Cardiac fibroblast (primary cell): Measurements from ENCODE around the gene BCL2L12.

Source experiments
- DNase-seq, 2 donors: peaks; one replicate each; pipeline versions ENCODE4 v3.0.0 to v3.0.0-alpha.2; 2010; ENCODE audit warnings: low read depth in 2 of 2
- H3K4me3 ChIP-seq, 2 donors: replicated peaks in 1 of 2; 1 replicate in 1 of 2; 2 replicates in 1 of 2; pipeline ENCODE4 v1.5.1; 2011; ENCODE audit warnings: low read depth in 2 of 2, low read length in 2 of 2, mild to moderate bottlenecking in 2 of 2, moderate library complexity in 1 of 2
- TF ChIP-seq, protein P1 (sequence below): IDR thresholded peaks from one replicate; pipeline ENCODE4 v1.5.1; 2011; ENCODE audit warnings: low read depth, mild to moderate bottlenecking, low read length, inconsistent platforms

BCL2L12 gene

DNA sequence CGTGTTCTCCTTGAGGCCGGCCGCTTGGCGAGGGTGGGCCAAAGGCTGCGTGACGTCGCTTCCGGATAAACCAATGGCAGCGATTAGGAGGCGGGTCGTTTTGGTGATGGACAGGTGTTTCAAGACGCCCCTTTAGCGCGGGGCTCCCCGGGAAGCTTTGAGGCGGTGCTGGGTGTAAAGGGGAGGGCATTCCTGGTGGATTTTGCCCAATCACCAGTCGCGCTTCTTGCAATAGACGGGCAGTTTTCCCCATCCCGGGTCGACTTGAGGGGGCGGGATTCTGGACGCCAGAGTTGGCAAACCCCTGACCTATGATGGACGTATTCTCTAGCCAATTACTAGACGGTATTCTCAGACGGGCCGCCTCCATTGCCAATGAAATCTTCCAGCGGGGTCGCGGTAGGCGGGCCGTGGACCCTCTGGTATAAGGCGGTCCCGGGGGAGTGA lies 11.1 kb downstream of the BCL2L12 start:
- DNase-seq: peak; percentile 100
- TF ChIP-seq, protein P1, sequence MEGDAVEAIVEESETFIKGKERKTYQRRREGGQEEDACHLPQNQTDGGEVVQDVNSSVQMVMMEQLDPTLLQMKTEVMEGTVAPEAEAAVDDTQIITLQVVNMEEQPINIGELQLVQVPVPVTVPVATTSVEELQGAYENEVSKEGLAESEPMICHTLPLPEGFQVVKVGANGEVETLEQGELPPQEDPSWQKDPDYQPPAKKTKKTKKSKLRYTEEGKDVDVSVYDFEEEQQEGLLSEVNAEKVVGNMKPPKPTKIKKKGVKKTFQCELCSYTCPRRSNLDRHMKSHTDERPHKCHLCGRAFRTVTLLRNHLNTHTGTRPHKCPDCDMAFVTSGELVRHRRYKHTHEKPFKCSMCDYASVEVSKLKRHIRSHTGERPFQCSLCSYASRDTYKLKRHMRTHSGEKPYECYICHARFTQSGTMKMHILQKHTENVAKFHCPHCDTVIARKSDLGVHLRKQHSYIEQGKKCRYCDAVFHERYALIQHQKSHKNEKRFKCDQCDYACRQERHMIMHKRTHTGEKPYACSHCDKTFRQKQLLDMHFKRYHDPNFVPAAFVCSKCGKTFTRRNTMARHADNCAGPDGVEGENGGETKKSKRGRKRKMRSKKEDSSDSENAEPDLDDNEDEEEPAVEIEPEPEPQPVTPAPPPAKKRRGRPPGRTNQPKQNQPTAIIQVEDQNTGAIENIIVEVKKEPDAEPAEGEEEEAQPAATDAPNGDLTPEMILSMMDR: no peak
- peak overlapping the region; percentile 100 for H3K4me3 ChIP-seq

DNA sequence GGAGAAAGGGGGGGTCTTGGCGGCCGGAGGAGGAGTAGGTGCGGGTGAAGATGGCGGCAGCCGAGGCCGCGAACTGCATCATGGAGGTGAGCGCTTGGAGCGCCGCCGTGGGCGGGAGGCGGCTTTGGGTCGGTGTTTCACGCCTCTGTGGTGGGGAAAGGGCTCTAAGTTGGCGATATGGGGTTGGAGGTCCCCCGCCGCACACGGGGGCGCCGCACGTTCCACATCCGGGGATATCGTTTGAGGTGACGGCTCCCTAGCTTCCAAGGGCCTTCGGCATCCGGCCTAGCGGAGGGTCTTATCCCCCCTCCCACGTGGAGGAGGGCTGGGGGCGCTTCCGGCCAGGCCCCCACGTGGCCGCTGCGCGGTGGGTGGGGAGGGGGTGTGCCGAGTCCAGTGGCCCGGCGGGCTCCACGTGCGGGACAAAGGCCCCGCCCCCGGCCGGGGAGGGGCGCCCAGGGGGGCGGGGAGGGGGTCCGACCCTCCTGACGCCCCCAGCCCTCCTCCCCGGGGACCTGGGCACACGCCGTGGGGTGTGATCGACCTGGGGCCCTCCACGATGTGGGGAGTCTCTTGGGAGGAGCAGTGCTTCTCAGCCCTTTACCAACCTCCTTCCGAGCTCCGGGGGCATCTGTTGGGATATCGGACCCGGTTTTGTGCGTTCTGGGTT lies 11.6 kb downstream of the BCL2L12 start, which contains the start of gene PRMT1:
Gene PRMT1, plus strand, starts transcription at position 41 of the 670 bp plus-strand sequence. Its CDS starts 10 bp downstream, at position 51.
- no peak for DNase-seq
- TF ChIP-seq, protein P1: no peak
- H3K4me3 ChIP-seq: peak within 1 kb of the TSS; percentile 100

DNA sequence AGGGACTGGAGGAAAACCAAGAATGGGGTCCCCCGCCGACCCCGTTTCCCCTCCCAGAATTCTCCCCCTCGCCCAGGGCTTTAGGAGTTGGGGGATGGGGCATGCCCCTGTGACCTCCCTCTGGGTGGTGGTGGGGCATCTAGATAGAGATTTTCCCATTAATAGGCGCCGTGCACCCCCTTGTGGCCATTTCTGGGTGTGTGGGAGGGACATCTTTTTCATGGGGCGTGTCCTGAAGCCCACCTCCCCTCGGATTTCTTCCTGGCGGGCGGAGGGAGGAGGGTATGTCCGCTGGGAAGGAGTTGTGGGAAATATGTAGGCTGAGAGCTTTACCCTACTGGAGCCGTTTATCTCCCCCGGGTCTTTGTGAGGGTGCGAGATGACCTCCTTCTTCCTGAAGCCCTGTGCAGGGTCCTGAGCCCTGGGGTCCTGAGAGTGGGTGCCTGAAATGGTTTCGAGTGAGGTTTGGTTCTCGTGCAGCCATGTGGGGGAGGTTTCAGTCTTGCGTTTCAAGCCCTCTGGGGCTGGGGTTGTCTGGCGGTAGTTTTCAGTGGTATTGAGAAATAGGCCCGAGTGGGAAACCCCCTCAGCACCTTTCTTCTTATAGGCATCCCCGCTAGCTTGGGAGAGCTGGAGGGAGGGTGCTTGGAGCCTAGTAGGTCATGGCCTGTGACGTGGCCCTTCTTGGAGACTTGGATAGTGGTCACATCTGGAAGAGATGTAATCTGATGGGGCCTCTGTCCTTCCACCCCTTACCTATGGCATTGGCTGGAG lies 12.4 kb downstream of the BCL2L12 start:
- H3K4me3 ChIP-seq: peak overlapping the region; percentile 100
- TF ChIP-seq, protein P1: peak; percentile 58
- peak; percentile 57 to 77 for DNase-seq

DNA sequence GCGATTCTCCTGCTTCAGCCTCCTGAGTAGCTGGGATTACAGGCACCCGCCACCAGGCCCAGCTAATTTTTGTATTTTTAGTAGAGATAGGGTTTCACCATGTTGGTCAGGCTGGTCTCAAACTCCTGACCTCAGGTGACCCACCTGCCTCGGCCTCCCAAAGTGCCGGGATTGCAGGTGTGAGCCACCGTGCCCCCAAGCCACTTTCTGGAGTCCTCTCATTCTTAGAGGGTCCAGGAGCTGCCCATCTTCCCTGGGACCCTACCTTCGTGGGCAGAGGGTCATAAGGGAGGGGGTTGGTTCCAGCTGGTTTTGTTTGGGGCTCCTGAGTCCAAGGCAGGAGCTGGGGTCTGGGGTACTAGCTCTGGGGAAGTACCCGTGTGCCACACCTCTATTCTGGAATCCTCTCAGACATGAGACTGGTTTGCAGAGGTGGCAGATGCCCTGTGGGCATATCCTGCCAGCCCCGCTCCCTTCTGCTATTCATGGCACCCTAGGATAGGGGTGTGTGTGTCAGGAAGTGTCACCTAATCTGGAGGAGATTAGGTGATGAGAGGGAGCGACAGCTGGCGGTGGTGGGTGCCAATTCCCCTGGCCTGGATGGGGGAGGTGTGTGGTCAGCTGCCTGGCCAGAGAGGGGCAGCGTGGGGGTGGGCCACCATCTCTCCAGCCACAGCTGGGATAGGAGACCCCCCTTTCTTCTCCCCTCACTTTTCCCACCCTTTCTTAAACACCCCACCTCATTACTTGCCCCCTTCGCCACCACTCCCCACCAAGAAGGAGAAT lies 13.4 kb downstream of the BCL2L12 start:
- TF ChIP-seq, protein P1: no peak
- no peak overlapping the region for H3K4me3 ChIP-seq
- no peak for DNase-seq

DNA sequence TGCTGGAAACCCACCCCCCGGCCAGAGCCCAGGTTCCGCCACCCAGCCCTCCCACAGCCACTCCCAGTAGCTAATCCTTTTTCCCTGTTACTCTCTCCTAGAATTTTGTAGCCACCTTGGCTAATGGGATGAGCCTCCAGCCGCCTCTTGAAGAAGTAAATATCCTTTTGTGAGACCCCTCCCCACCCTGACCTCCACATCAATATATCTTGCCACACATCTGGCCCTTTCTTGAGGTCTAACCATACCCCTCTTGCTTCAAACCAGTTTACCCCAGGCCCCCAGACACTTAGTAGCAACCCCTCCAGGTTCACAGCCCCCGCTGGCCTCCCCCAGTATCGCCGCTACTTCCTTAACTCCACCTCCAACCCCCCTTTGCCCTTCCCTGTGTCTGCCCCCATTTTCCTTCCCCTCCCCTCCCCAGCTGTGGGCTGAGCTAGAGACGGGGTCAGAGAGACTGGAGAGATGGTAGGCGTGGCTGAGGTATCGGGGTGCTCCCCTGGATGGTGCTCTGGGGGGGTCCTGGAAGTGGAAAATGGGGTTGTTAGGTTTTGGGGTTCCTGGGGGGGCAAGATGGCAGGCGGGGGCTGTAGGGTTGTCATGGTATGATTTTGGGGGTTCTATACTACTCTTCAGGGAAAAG lies 14.2 kb downstream of the BCL2L12 start:
- no peak for DNase-seq
- TF ChIP-seq, protein P1: no peak
- no peak overlapping the region for H3K4me3 ChIP-seq
